Activated gamma-delta T cell treated with Interleukin-2 at 50 U/mL for 16 hours (primary cell): Measurements from ENCODE around the gene ETNPPL.

Experiments
- DNase-seq: peaks from one replicate; pipeline ENCODE4 v3.0.0-alpha.2; 2020

ETNPPL gene

DNA sequence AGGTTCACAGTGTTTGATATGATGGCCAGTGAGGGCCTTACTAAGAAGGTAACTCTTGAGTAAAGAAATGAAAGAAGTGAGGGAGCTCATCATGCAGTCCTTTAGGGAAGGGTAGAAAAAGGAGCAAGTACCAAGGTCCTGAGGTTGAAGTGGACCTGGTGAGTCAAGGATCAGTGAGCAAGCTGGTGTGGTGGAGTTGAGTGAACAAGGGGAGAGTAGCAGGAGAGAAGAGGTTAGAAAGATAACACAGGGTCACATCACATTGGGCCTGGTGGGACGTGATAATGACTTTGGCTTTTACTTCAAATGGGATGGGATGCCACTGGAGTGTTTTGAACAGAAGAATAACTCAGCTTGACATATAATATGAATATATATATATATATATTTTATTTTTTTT lies 67.8 kb downstream of the ETNPPL start:
- no peak for DNase-seq

DNA sequence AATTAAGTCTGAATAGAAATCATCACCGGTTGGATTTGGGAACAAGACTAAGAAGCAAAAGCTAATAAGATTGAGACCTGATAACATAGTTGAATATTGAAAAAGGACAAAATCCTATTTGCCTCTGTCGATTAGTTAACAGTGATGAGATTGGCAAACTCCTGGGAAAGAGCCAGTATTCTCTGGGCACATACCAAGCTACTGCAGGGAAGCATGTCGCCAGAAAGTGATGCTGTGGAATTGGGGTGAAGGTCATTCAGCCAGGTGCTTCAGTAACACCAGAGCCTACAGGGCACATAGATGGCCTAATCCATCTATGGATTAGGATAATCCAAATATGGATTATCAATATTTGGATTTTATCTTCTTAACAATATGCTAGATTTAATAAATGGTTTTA lies 68.4 kb downstream of the ETNPPL start:
- DNase-seq: no peak

DNA sequence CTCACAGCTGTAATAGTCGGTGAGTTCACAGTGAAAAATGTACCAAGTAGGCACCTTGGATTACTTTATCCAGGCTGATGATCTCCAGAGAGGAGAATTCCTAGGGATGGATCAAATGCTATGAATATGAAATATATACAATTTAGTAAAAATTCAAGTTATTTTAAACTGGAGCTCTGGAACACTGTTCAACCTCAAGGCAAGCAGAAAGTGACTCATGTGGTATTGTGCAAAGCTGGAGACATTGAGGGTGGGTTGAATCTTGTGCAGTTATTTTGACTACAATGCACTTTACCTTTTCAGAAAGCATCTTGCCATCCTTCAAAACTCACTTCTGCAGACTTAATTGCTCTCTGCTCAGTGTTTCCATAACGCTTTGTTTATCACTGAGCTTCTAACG lies 69.0 kb downstream of the ETNPPL start:
- no peak for DNase-seq

GRCh38 chr4:108693211-108693610 lies 69.6 kb downstream of the ETNPPL start:
- no peak for DNase-seq
